Gastrocnemius medialis (tissue), 4 donors: ENCODE data around the gene EXOC7. TPM values are rescaled to one million over a fixed set of nuclear protein-coding genes. Genes with fewer than 3 reads are reported as not detected.

Experiments
- ATAC-seq, 2 donors: fragments of 150-250 bp; one replicate each; pipeline ENCODE4 v1.9.1; 2016
- DNase-seq, 2 donors: peaks; one replicate each; pipeline ENCODE4 v3.0.0-alpha.2; 2019
- H3K27ac ChIP-seq, 4 donors: fragments of 200-600 bp; sonication (generic); 1 replicate in 1 of 4; 2 replicates in 3 of 4; pipeline ENCODE4 v1.5.1; 2016 to 2018; ENCODE audit warnings: mild to moderate bottlenecking in 2 of 4, moderate library complexity in 1 of 4
- H3K27me3 ChIP-seq, 3 donors: fragments of 200-600 bp; sonication (generic) in 2 of 3; 1 replicate in 1 of 3; 2 replicates in 2 of 3; pipeline versions ENCODE4 v1.5.1 to v1.6.0; 2016 to 2019; ENCODE audit warnings: mild to moderate bottlenecking in 1 of 3, moderate library complexity in 1 of 3
- H3K36me3 ChIP-seq, 2 donors: fragments of 200-600 bp; sonication (generic) in 1 of 2; one replicate each; pipeline ENCODE4 v1.5.1; 2017 to 2018
- H3K4me1 ChIP-seq, 2 donors: fragments of 200-600 bp; sonication (generic) in 1 of 2; one replicate each; pipeline ENCODE4 v1.5.1; 2016 to 2017; ENCODE audit warnings: mild to moderate bottlenecking in 2 of 2
- H3K4me3 ChIP-seq, 4 donors: fragments of 200-600 bp; sonication (generic) in 3 of 4; 1 replicate in 1 of 4; 2 replicates in 3 of 4; pipeline ENCODE4 v1.5.1; 2016 to 2019; ENCODE audit warnings: mild to moderate bottlenecking in 2 of 4
- H3K9me3 ChIP-seq, 3 donors: fragments of 200-600 bp; sonication (generic) in 2 of 3; 1 replicate in 1 of 3; 2 replicates in 2 of 3; pipeline ENCODE4 v1.5.1; 2016 to 2019
- POLR2A ChIP-seq, 2 donors: fragments of 450-650 bp; IDR thresholded peaks; one replicate each; pipeline ENCODE4 v1.6.1; 2017; ENCODE audit warnings: antibody characterized with exemption in 2 of 2, mild to moderate bottlenecking in 2 of 2, moderate library complexity in 2 of 2
- in situ Hi-C, 4 donors: fragments of 200-750 bp; cut with MboI; loops; one replicate each; pipeline versions ENCODE4 v1.15.0 to v1.8.0; 2017; ENCODE audit warnings: low sequenced_read_pairs in 4 of 4
- intact Hi-C: fragments of 100-400 bp; cut with DNase I; formaldehyde crosslinking; loops from one replicate; pipeline ENCODE4 v1.15.1; 2023; ENCODE audit warnings: low total_unique reads
- total RNA-seq, 4 donors: library from RNA; depleted of rRNA; stranded (reverse); fragments of >200 nt; gene quantifications; one replicate each; pipeline versions ENCODE4 v1.1.0 to v1.2.3, GENCODE V29; 2016
- TF ChIP-seq, protein P1 (sequence below), 5 experiments: fragments of 450-650 bp in 3 of 5; fragments of 200-600 bp in 2 of 5; sonication (generic) in 2 of 5; IDR thresholded peaks in 4 of 5; conservative IDR thresholded peaks in 1 of 5; 1 replicate in 4 of 5; 2 replicates in 1 of 5; pipeline ENCODE4 v1.5.1; 2016 to 2019; ENCODE audit warnings: antibody characterized with exemption in 5 of 5, mild to moderate bottlenecking in 3 of 5, moderate library complexity in 3 of 5

Gene EXOC7
- total RNA-seq, 4 donors from 2014 or later, result 49.5 to 70.7 (median 53.9) TPM

DNA sequence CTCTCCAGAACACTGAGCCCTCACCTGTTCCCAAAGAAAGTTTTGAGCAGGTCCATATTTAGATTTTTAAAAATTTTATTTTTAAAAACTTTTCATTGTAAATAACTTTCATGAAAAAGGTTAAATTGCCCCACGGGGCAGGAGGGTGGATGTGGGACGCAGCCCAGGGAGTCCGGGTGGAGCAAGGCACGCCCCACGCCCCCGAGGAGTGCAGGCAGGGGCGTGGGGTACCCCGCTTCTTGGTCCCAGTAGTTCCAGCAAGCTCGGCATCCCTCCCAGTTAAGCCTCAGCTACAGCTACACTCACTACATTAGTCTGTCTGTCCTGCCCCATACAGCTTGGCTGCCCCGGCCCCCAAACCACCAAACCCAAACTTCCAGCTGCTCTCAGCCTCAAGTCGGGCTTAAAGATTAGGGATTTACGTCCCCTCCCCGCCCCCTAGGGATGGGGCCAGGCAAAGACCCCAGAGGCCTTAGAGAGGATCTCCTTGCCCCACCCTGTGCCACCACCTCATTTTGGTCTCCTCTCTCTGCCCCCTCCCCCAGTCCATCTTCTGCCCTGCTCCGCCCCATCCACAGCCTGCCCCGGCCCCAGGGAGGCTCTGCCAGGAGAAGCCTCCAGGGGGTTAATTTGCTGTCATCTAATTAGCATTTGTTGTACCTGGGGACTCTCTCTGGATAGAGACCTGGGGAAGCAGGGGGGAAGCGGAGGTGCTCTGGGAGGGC, 32.9 kb upstream of the EXOC7 start:
- intact Hi-C loops (no loop called here), in situ Hi-C loops (no loop called here)
- ATAC-seq (no peak), DNase-seq (no peak)
- H3K27ac ChIP-seq, result no peak overlapping the region
- no peaks in the 10 kb centered on the region for H3K9me3 ChIP-seq
- H3K4me3 ChIP-seq, result no peak overlapping the region
- H3K27me3 ChIP-seq, result peaks cover 71 to 84% (median 71%) of the 10 kb centered on the region in 3 donors
- no peaks in the 10 kb centered on the region for H3K36me3 ChIP-seq
- TF ChIP-seq, protein P1, sequence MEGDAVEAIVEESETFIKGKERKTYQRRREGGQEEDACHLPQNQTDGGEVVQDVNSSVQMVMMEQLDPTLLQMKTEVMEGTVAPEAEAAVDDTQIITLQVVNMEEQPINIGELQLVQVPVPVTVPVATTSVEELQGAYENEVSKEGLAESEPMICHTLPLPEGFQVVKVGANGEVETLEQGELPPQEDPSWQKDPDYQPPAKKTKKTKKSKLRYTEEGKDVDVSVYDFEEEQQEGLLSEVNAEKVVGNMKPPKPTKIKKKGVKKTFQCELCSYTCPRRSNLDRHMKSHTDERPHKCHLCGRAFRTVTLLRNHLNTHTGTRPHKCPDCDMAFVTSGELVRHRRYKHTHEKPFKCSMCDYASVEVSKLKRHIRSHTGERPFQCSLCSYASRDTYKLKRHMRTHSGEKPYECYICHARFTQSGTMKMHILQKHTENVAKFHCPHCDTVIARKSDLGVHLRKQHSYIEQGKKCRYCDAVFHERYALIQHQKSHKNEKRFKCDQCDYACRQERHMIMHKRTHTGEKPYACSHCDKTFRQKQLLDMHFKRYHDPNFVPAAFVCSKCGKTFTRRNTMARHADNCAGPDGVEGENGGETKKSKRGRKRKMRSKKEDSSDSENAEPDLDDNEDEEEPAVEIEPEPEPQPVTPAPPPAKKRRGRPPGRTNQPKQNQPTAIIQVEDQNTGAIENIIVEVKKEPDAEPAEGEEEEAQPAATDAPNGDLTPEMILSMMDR (IDR thresholded peaks at IDR 0.05 in 4 of 5, conservative IDR thresholded peaks at IDR 0.05 in 1 of 5), result no peak
- TF ChIP-seq POLR2A (IDR thresholded peaks at IDR 0.05), result no peak
- H3K4me1 ChIP-seq, result peaks cover 12 to 22% of the 10 kb centered on the region in 2 donors

DNA sequence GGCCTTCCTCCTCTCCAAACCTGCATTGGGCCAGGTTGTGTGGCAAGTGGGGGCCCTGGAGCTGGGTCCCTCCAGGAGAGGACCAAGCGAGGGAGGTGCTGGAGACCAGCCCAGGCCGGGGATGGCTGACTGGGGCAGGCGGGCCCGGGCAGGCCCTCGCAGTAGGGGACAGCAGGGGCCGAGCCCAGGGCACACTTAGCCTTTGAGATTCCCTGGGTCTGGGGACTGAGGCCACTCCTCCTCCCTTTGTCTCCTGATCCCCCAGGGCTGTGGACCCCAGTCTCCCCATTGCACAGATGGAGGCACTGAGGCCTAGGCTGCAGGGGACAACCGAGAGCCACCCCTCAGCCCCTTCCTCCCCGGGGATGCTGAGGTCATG, 32.2 kb upstream of the EXOC7 start:
- no peak overlapping the region for H3K4me3 ChIP-seq
- H3K36me3 ChIP-seq, result no peaks in the 10 kb centered on the region
- DNase-seq (no peak), ATAC-seq (no peak)
- H3K4me1 ChIP-seq, result peaks cover 7 to 16% of the 10 kb centered on the region in 2 donors
- H3K27ac ChIP-seq, result no peak overlapping the region
- intact Hi-C loops (no loop called here), in situ Hi-C loops (no loop called here)
- TF ChIP-seq POLR2A (IDR thresholded peaks at IDR 0.05), result no peak
- TF ChIP-seq, protein P1 (IDR thresholded peaks at IDR 0.05 in 4 of 5, conservative IDR thresholded peaks at IDR 0.05 in 1 of 5), result no peak
- peaks cover 72 to 87% (median 73%) of the 10 kb centered on the region in 3 donors for H3K27me3 ChIP-seq
- H3K9me3 ChIP-seq, result no peaks in the 10 kb centered on the region

DNA sequence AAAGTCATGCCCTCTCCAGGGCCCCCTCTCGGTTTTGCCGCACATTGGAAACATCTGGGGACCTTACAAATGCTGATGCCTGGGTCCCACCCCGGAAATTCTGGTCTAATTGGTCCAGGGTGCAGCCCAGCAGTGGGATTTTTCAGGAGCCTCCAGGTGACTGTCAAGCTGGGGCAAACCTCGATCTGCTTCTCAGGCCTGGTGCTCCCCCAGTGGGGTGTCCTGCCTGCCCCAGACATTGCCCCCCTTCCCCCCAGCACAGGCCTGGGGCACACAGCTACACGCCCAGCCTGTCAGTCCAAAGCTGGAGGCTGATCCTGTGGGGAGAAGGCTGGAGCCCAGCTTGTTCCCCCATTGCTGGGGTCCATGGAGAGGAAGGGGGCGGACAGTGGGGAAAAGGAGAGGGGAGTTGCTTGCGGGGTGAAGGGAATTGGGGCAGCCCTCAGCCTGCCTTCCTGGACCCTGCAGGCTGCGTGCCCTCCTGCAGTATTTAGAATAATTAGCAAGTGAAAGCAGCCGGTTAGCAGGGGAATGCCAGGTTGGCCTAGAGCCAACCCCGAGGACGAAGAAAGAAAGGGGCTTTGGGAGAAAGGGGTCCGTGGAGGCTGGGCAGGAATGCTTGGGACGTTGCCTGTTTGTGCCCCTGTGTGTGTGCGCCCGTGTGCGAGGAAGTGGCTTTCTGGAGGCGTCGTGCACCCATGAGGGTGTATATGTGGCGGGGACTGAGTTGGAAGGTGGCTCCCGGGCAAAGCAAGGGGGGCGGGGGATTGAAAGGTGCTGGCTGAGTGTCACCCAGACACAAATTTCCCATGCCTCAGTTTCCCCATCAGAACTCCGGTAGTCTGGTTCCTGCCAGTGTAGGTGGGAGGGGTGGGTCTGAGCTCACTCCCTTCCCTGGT, 31.6 kb upstream of the EXOC7 start:
- Histone ChIP-seq H3K4me1 (peaks cover under 1 to 9% of the 10 kb centered on the region in 2 donors), H3K27ac (no peak overlapping the region), H3K4me3 (no peak overlapping the region), H3K27me3 (peaks cover 66 to 83% (median 69%) of the 10 kb centered on the region in 3 donors), H3K9me3 (no peaks in the 10 kb centered on the region), H3K36me3 (no peaks in the 10 kb centered on the region)
- ATAC-seq, result no peak
- no peak for TF ChIP-seq POLR2A (IDR thresholded peaks at IDR 0.05)
- TF ChIP-seq, protein P1 (IDR thresholded peaks at IDR 0.05 in 4 of 5, conservative IDR thresholded peaks at IDR 0.05 in 1 of 5), result no peak
- in situ Hi-C loops, result no loop called here
- intact Hi-C loops, result no loop called here
- no peak for DNase-seq

DNA sequence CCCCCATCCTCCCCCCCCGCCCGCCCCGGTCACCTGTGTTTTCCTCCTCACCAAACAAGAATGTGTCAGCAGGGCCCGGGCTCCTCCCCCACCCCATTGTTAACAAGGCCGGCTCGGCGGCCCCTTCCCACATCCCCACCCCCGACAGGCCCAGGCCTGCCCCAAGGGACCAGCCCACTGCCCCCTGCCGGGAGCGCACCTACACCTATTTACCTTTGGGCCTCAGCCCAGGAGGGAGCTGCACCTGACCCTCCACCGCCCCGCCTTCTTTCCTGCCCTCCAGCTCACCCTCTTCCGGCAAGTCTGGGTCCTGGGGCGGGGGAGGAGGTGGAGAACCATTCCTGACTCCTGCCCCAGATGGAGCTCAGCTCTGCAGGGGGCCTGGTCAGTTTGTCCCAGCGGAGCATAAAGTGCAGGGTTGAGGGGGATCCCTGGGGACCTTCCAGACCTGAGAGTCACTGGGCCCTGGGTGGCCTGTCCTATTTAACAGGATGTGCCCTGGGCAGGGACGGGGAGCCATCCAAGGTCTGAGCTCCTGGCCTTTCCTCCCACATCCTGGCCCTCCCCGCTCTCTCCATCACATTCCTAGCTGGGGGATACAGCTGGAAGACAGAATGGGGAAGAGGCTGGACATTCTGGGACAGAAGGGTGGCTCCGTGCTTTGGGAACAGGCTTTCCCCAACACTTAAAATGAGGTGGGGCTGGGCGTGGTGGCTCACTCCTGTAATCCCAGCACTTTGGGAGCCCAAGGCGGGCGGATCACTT, 29.2 kb upstream of the EXOC7 start:
- no peaks in the 10 kb centered on the region for H3K36me3 ChIP-seq
- ATAC-seq (no peak), DNase-seq (no peak)
- no peaks in the 10 kb centered on the region for H3K9me3 ChIP-seq
- TF ChIP-seq, protein P1 (IDR thresholded peaks at IDR 0.05 in 4 of 5, conservative IDR thresholded peaks at IDR 0.05 in 1 of 5), result no peak
- no peak for TF ChIP-seq POLR2A (IDR thresholded peaks at IDR 0.05)
- no peak overlapping the region for H3K4me3 ChIP-seq
- intact Hi-C loops (no loop called here), in situ Hi-C loops (no loop called here)
- H3K27me3 ChIP-seq, result peaks cover 42 to 59% (median 45%) of the 10 kb centered on the region in 3 donors
- peaks cover 0 to under 1% of the 10 kb centered on the region in 2 donors for H3K4me1 ChIP-seq
- H3K27ac ChIP-seq, result no peak overlapping the region
